Endodermal cell (in vitro differentiated cells): ENCODE measurements around the gene GARNL3. TPM values are rescaled to one million over a fixed set of nuclear protein-coding genes. Genes with fewer than 3 reads are reported as not detected.

Source experiments
- DNase-seq: peaks from one replicate; pipeline ENCODE4 v3.0.0-alpha.2; 2017
- H3K27ac ChIP-seq: 2 replicates; pipeline ENCODE4 v1.5.1; 2013; ENCODE audit warnings: mild to moderate bottlenecking, low read depth, low read length, moderate library complexity
- H3K27me3 ChIP-seq: 2 replicates; pipeline ENCODE4 v1.6.1; 2013; ENCODE audit warnings: mild to moderate bottlenecking, low read length, moderate library complexity; ENCODE audit not compliant: insufficient read depth, control insufficient read depth, poor library complexity, severe bottlenecking
- H3K36me3 ChIP-seq: 2 replicates; pipeline ENCODE4 v1.7.0; 2013; ENCODE audit warnings: mild to moderate bottlenecking, low read length, moderate library complexity; ENCODE audit not compliant: control insufficient read depth, insufficient read depth
- H3K4me1 ChIP-seq: one replicate; pipeline ENCODE4 v1.7.0; 2013; ENCODE audit warnings: low read length; ENCODE audit not compliant: control insufficient read depth, insufficient read depth
- H3K4me3 ChIP-seq: 2 replicates; pipeline ENCODE4 v1.5.1; 2013; ENCODE audit warnings: mild to moderate bottlenecking, low read length, moderate library complexity
- H3K9ac ChIP-seq: 2 replicates; pipeline ENCODE4 v1.6.1; 2013; ENCODE audit warnings: mild to moderate bottlenecking, low read length, moderate library complexity; ENCODE audit not compliant: poor library complexity, severe bottlenecking; ENCODE audit errors: extremely low read depth
- H3K9me3 ChIP-seq: 2 replicates; pipeline ENCODE4 v1.6.1; 2013; ENCODE audit warnings: mild to moderate bottlenecking, low read length, moderate library complexity; ENCODE audit not compliant: control insufficient read depth
- H3K27ac Mint-ChIP-seq: 2 replicates; pipeline ENCODE4 v1.8.0; 2020; ENCODE audit warnings: mixed read lengths
- H3K27me3 Mint-ChIP-seq: 2 replicates; pipeline ENCODE4 v1.8.0; 2021; ENCODE audit warnings: mild to moderate bottlenecking, mixed read lengths; ENCODE audit not compliant: insufficient read depth
- H3K36me3 Mint-ChIP-seq: 2 replicates; pipeline ENCODE4 v1.8.0; 2020; ENCODE audit warnings: low read depth, mixed read lengths
- H3K4me1 Mint-ChIP-seq: 2 replicates; pipeline ENCODE4 v1.8.0; 2020; ENCODE audit warnings: mixed read lengths
- H3K4me3 Mint-ChIP-seq: 2 replicates; pipeline ENCODE4 v1.8.0; 2020; ENCODE audit warnings: mild to moderate bottlenecking, moderate library complexity, mixed read lengths
- H3K9me3 Mint-ChIP-seq: 2 replicates; pipeline ENCODE4 v1.8.0; 2020; ENCODE audit warnings: mild to moderate bottlenecking, mixed read lengths
- WGBS, 2 experiments: methylation state at CpG; one replicate each; pipeline versions ENCODE4 v1.1.5 to v1.1.7; 2013; ENCODE audit warnings: missing lambda C conversion rate in 2 of 2, mixed read lengths in 1 of 2; ENCODE audit not compliant: insufficient coverage in 1 of 2, insufficient read length in 1 of 2; 5-methylcytosine and 5-hydroxymethylcytosine counted together
- total RNA-seq, 2 donors: library from RNA; stranded (reverse); fragmentation: NEBNext Ultra II Directional in 1 of 2; extraction: Animal tissue kit (Norgen Biotek cat#: 25700) in 1 of 2; gene quantifications; 2 replicates in 1 of 2; 3 replicates in 1 of 2; pipeline ENCODE4 v1.2.1, GENCODE V29; 2021
- TF ChIP-seq, protein P1 (sequence below): fragments of 200-600 bp; sonication (generic); conservative IDR thresholded peaks from 2 replicates; pipeline ENCODE4 v1.5.0; 2021; ENCODE audit warnings: antibody characterized with exemption, mild to moderate bottlenecking

Gene GARNL3
- total RNA-seq, 2 donors from 2014 or later: 7.2 to 12.8 TPM

DNA sequence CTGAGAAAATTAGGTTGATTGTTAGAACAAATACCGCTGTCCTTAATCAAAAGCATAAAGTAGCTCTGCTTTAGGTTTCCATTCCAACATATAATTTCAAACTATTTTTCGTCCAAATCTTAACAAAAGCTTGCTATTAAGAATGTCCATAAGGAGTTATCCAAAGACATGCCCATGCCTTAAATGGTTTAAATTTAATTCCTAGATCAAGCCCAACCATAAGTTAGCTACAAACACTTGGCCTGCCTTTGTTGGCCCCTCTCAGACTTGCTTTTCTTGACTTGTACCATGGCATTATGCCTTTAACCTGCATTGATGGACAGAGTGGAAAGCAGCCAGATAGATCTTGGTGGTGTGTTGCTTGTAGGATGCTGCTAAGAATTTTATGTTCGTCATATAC, 8.8 kb downstream of the GARNL3 start:
- TF ChIP-seq, protein P1, sequence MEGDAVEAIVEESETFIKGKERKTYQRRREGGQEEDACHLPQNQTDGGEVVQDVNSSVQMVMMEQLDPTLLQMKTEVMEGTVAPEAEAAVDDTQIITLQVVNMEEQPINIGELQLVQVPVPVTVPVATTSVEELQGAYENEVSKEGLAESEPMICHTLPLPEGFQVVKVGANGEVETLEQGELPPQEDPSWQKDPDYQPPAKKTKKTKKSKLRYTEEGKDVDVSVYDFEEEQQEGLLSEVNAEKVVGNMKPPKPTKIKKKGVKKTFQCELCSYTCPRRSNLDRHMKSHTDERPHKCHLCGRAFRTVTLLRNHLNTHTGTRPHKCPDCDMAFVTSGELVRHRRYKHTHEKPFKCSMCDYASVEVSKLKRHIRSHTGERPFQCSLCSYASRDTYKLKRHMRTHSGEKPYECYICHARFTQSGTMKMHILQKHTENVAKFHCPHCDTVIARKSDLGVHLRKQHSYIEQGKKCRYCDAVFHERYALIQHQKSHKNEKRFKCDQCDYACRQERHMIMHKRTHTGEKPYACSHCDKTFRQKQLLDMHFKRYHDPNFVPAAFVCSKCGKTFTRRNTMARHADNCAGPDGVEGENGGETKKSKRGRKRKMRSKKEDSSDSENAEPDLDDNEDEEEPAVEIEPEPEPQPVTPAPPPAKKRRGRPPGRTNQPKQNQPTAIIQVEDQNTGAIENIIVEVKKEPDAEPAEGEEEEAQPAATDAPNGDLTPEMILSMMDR: no peak
- Histone ChIP-seq H3K27me3 (no peaks in the 10 kb centered on the region), H3K4me1 (no peaks in the 10 kb centered on the region), H3K9me3 (no peaks in the 10 kb centered on the region), H3K4me3 (no peak overlapping the region), H3K9ac (no peak overlapping the region), H3K36me3 (no peaks in the 10 kb centered on the region), H3K27ac (no peak overlapping the region)
- Mint-ChIP-seq H3K27me3 (no peaks in the 10 kb centered on the region), H3K27ac (no peak overlapping the region), H3K4me3 (no peak overlapping the region), H3K9me3 (no peaks in the 10 kb centered on the region), H3K4me1 (no peaks in the 10 kb centered on the region), H3K36me3 (no peaks in the 10 kb centered on the region)
- DNase-seq: no peak
- WGBS, 2 experiments: 80 to 95% methylated on average over 2 to 3 of the region's 3 CpGs

GRCh38 chr9:127277099-127277498, 12.5 kb downstream of the GARNL3 start:
- Mint-ChIP-seq H3K27ac (no peak overlapping the region), H3K4me3 (no peak overlapping the region), H3K36me3 (no peaks in the 10 kb centered on the region), H3K27me3 (no peaks in the 10 kb centered on the region), H3K4me1 (no peaks in the 10 kb centered on the region), H3K9me3 (no peaks in the 10 kb centered on the region)
- no peak overlapping the region for H3K9ac ChIP-seq
- no peak overlapping the region for H3K27ac ChIP-seq
- no peak for DNase-seq
- no peaks in the 10 kb centered on the region for H3K4me1 ChIP-seq
- TF ChIP-seq, protein P1: no peak
- H3K4me3 ChIP-seq: no peak overlapping the region
- no peaks in the 10 kb centered on the region for H3K36me3 ChIP-seq
- H3K9me3 ChIP-seq: no peaks in the 10 kb centered on the region
- WGBS, 2 experiments: 75 to 85% methylated on average over 1 to 2 of the region's 2 CpGs
- no peaks in the 10 kb centered on the region for H3K27me3 ChIP-seq

DNA sequence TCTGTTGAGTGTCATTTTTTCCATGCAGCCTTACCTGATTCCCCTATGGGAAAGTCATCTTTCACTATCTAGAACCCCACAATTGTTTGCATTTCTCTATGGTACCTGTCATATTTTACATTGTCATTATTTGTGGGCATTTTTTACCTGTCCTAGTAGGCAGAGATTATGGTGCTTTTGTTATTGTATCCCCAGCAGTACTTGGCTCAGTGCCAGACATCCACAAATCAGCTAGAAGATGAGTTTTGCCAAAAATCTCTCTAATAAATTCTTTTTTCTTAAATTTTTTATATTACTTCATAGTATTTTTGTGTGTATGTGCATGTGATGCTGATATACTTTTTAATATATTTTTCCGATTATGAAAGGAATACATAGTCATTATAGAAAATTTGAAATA, 13.2 kb downstream of the GARNL3 start:
- Histone ChIP-seq H3K4me3 (no peak overlapping the region), H3K27me3 (no peaks in the 10 kb centered on the region), H3K36me3 (no peaks in the 10 kb centered on the region), H3K4me1 (no peaks in the 10 kb centered on the region), H3K9ac (no peak overlapping the region), H3K9me3 (no peaks in the 10 kb centered on the region), H3K27ac (no peak overlapping the region)
- H3K9me3 Mint-ChIP-seq: no peaks in the 10 kb centered on the region
- no peaks in the 10 kb centered on the region for H3K27me3 Mint-ChIP-seq
- no peaks in the 10 kb centered on the region for H3K4me1 Mint-ChIP-seq
- DNase-seq: no peak
- no peaks in the 10 kb centered on the region for H3K36me3 Mint-ChIP-seq
- WGBS, 2 experiments: no CpG with 5 or more reads among the region's 1 CpG
- H3K4me3 Mint-ChIP-seq: no peak overlapping the region
- TF ChIP-seq, protein P1: no peak
- H3K27ac Mint-ChIP-seq: no peak overlapping the region
